Activated T-cell treated with anti-CD3 and anti-CD28 coated beads, Interleukin-2, amount 50 U/mL, for 24 hours (primary cell): ENCODE measurements around the gene SEMA3A.

Experiments
- DNase-seq: peaks from one replicate; pipeline ENCODE4 v3.0.0-alpha.2; 2020
- H3K27ac Mint-ChIP-seq: 2 replicates; pipeline ENCODE4 v1.8.0; 2020; ENCODE audit warnings: mild to moderate bottlenecking, mixed read lengths
- H3K27me3 Mint-ChIP-seq: 2 replicates; pipeline ENCODE4 v1.8.0; 2020; ENCODE audit warnings: mixed read lengths
- H3K36me3 Mint-ChIP-seq: 2 replicates; pipeline ENCODE4 v1.8.0; 2020; ENCODE audit warnings: low read depth, mixed read lengths
- H3K4me1 Mint-ChIP-seq: 2 replicates; pipeline ENCODE4 v1.8.0; 2020; ENCODE audit warnings: low read depth, mixed read lengths
- H3K4me3 Mint-ChIP-seq: 2 replicates; pipeline ENCODE4 v1.8.0; 2020; ENCODE audit warnings: mild to moderate bottlenecking, moderate library complexity, mixed read lengths
- H3K9me3 Mint-ChIP-seq: 2 replicates; pipeline ENCODE4 v1.8.0; 2020; ENCODE audit warnings: mixed read lengths

Gene SEMA3A

GRCh38 chr7:84187813-84188510, 6.6 kb downstream of the SEMA3A start:
- Mint-ChIP-seq H3K36me3 (no peaks in the 10 kb centered on the region), H3K4me1 (peaks cover 20% of the 10 kb centered on the region), H3K4me3 (no peak overlapping the region), H3K9me3 (no peaks in the 10 kb centered on the region), H3K27me3 (no peaks in the 10 kb centered on the region), H3K27ac (no peak overlapping the region)
- DNase-seq, result no peak

- Mint-ChIP-seq H3K27ac (no peak overlapping the region), H3K36me3 (no peaks in the 10 kb centered on the region), H3K4me1 (peaks cover 20% of the 10 kb centered on the region), H3K27me3 (no peaks in the 10 kb centered on the region), H3K9me3 (no peaks in the 10 kb centered on the region), H3K4me3 (no peak overlapping the region)
- DNase-seq, result no peak
These were observed 7.3 kb downstream of the SEMA3A start for GRCh38 chr7:84187087-84187805.

- Mint-ChIP-seq H3K27me3 (no peaks in the 10 kb centered on the region), H3K9me3 (no peaks in the 10 kb centered on the region), H3K4me1 (peaks cover 14% of the 10 kb centered on the region), H3K27ac (no peak overlapping the region), H3K36me3 (no peaks in the 10 kb centered on the region), H3K4me3 (no peak overlapping the region)
- DNase-seq, result no peak
These were observed 10.8 kb downstream of the SEMA3A start for GRCh38 chr7:84183741-84184140.

GRCh38 chr7:84182301-84182700, 12.3 kb downstream of the SEMA3A start:
- Mint-ChIP-seq H3K4me1 (peaks cover 6% of the 10 kb centered on the region), H3K9me3 (no peaks in the 10 kb centered on the region), H3K27me3 (no peaks in the 10 kb centered on the region), H3K4me3 (no peak overlapping the region), H3K27ac (no peak overlapping the region), H3K36me3 (no peaks in the 10 kb centered on the region)
- no peak for DNase-seq

- DNase-seq, result no peak
- H3K4me3 Mint-ChIP-seq, result no peak overlapping the region
- no peaks in the 10 kb centered on the region for H3K27me3 Mint-ChIP-seq
- no peak overlapping the region for H3K27ac Mint-ChIP-seq
- H3K4me1 Mint-ChIP-seq, result no peaks in the 10 kb centered on the region
- H3K36me3 Mint-ChIP-seq, result no peaks in the 10 kb centered on the region
- no peaks in the 10 kb centered on the region for H3K9me3 Mint-ChIP-seq
These were observed 13.0 kb downstream of the SEMA3A start for GRCh38 chr7:84181628-84182027.

- H3K4me1 Mint-ChIP-seq, result no peaks in the 10 kb centered on the region
- H3K4me3 Mint-ChIP-seq, result no peak overlapping the region
- no peaks in the 10 kb centered on the region for H3K36me3 Mint-ChIP-seq
- no peak for DNase-seq
- H3K27ac Mint-ChIP-seq, result no peak overlapping the region
- H3K27me3 Mint-ChIP-seq, result no peaks in the 10 kb centered on the region
- no peaks in the 10 kb centered on the region for H3K9me3 Mint-ChIP-seq
These were observed 16.7 kb downstream of the SEMA3A start for GRCh38 chr7:84177758-84178412.

- no peaks in the 10 kb centered on the region for H3K9me3 Mint-ChIP-seq
- H3K27ac Mint-ChIP-seq, result no peak overlapping the region
- H3K4me3 Mint-ChIP-seq, result no peak overlapping the region
- H3K27me3 Mint-ChIP-seq, result no peaks in the 10 kb centered on the region
- no peaks in the 10 kb centered on the region for H3K4me1 Mint-ChIP-seq
- no peaks in the 10 kb centered on the region for H3K36me3 Mint-ChIP-seq
- no peak for DNase-seq
These were observed 17.9 kb downstream of the SEMA3A start for GRCh38 chr7:84176716-84177115.

- no peak for DNase-seq
- Mint-ChIP-seq H3K27me3 (no peaks in the 10 kb centered on the region), H3K9me3 (no peaks in the 10 kb centered on the region), H3K4me3 (no peak overlapping the region), H3K27ac (no peak overlapping the region), H3K36me3 (no peaks in the 10 kb centered on the region), H3K4me1 (no peaks in the 10 kb centered on the region)
These were observed 19.1 kb downstream of the SEMA3A start for GRCh38 chr7:84175461-84175860.

- Mint-ChIP-seq H3K4me3 (no peak overlapping the region), H3K4me1 (no peaks in the 10 kb centered on the region), H3K36me3 (no peaks in the 10 kb centered on the region), H3K27me3 (no peaks in the 10 kb centered on the region), H3K27ac (no peak overlapping the region), H3K9me3 (no peaks in the 10 kb centered on the region)
- DNase-seq, result no peak
These were observed 23.9 kb downstream of the SEMA3A start for GRCh38 chr7:84170646-84171045.

- Mint-ChIP-seq H3K27ac (no peak overlapping the region), H3K9me3 (no peaks in the 10 kb centered on the region), H3K4me1 (no peaks in the 10 kb centered on the region), H3K36me3 (no peaks in the 10 kb centered on the region), H3K27me3 (no peaks in the 10 kb centered on the region), H3K4me3 (no peak overlapping the region)
- no peak for DNase-seq
These were observed 32.0 kb downstream of the SEMA3A start for GRCh38 chr7:84162584-84162983.

- no peak for DNase-seq
- H3K4me1 Mint-ChIP-seq, result no peaks in the 10 kb centered on the region
- no peaks in the 10 kb centered on the region for H3K36me3 Mint-ChIP-seq
- H3K4me3 Mint-ChIP-seq, result no peak overlapping the region
- no peaks in the 10 kb centered on the region for H3K27me3 Mint-ChIP-seq
- H3K27ac Mint-ChIP-seq, result no peak overlapping the region
- no peaks in the 10 kb centered on the region for H3K9me3 Mint-ChIP-seq
These were observed 32.5 kb downstream of the SEMA3A start for GRCh38 chr7:84162125-84162524.

GRCh38 chr7:84161398-84161797, 33.2 kb downstream of the SEMA3A start:
- H3K27ac Mint-ChIP-seq, result no peak overlapping the region
- H3K27me3 Mint-ChIP-seq, result no peaks in the 10 kb centered on the region
- no peaks in the 10 kb centered on the region for H3K4me1 Mint-ChIP-seq
- no peaks in the 10 kb centered on the region for H3K36me3 Mint-ChIP-seq
- H3K4me3 Mint-ChIP-seq, result no peak overlapping the region
- no peaks in the 10 kb centered on the region for H3K9me3 Mint-ChIP-seq
- DNase-seq, result no peak

GRCh38 chr7:84159435-84159834, 35.2 kb downstream of the SEMA3A start:
- Mint-ChIP-seq H3K27me3 (no peaks in the 10 kb centered on the region), H3K4me3 (no peak overlapping the region), H3K4me1 (no peaks in the 10 kb centered on the region), H3K36me3 (no peaks in the 10 kb centered on the region), H3K27ac (no peak overlapping the region), H3K9me3 (no peaks in the 10 kb centered on the region)
- DNase-seq, result no peak

GRCh38 chr7:84157171-84157570, 37.4 kb downstream of the SEMA3A start:
- Mint-ChIP-seq H3K27ac (no peak overlapping the region), H3K27me3 (no peaks in the 10 kb centered on the region), H3K36me3 (no peaks in the 10 kb centered on the region), H3K4me3 (no peak overlapping the region), H3K4me1 (no peaks in the 10 kb centered on the region), H3K9me3 (no peaks in the 10 kb centered on the region)
- DNase-seq, result no peak
